Activated CD4-positive, alpha-beta memory T cell treated with anti-CD3 and anti-CD28 coated beads for 36 hours (primary cell): Measurements from ENCODE around the gene TMEM92. TPM values are rescaled to one million over a fixed set of nuclear protein-coding genes. Genes with fewer than 3 reads are reported as not detected.

ENCODE experiments used
- CTCF ChIA-PET: fragments of 350-600 bp; sonication (Branson Sonifier 250); formaldehyde crosslinking; loops from one replicate; lab custom pipeline; 2021; ENCODE audit warnings: antibody characterized with exemption, inconsistent platforms; lab: Charles Lee
- POLR2A ChIA-PET: fragments of 350-600 bp; sonication (Branson Sonifier 250); formaldehyde crosslinking; loops from one replicate; lab custom pipeline; 2021; ENCODE audit warnings: antibody characterized with exemption; lab: Charles Lee
- DNase-seq: peaks from one replicate; pipeline ENCODE4 v3.0.0-alpha.2; 2020
- H3K27ac Mint-ChIP-seq: one replicate; pipeline ENCODE4 v1.8.0; 2021; ENCODE audit warnings: mixed read lengths
- H3K27me3 Mint-ChIP-seq: one replicate; pipeline ENCODE4 v1.8.0; 2021; ENCODE audit warnings: mixed read lengths
- H3K36me3 Mint-ChIP-seq: one replicate; pipeline ENCODE4 v1.8.0; 2021; ENCODE audit warnings: mixed read lengths
- H3K4me1 Mint-ChIP-seq: one replicate; pipeline ENCODE4 v1.8.0; 2021; ENCODE audit warnings: low read depth, mixed read lengths
- H3K4me3 Mint-ChIP-seq: one replicate; pipeline ENCODE4 v1.8.0; 2021; ENCODE audit warnings: mild to moderate bottlenecking, mixed read lengths
- H3K9me3 Mint-ChIP-seq: one replicate; pipeline ENCODE4 v1.8.0; 2021; ENCODE audit warnings: mixed read lengths
- intact Hi-C: fragments of 100-400 bp; cut with micrococcal nuclease; formaldehyde crosslinking; loops from one replicate; pipeline ENCODE4 v1.15.1; 2023
- total RNA-seq, 2 experiments: library from RNA; stranded (reverse); gene quantifications; one replicate each; pipeline ENCODE4 v1.2.3, GENCODE V29; 2021

TMEM92 gene
- total RNA-seq, 2 experiments from 2014 or later = 0.07 TPM; not detected in 1

GRCh38 chr17:50264263-50265113 is 9.8 kb upstream of the TMEM92 start:
- Mint-ChIP-seq H3K36me3 (no peaks in the 10 kb centered on the region), H3K4me1 (no peaks in the 10 kb centered on the region), H3K4me3 (no peak overlapping the region), H3K27me3 (peaks cover 4% of the 10 kb centered on the region), H3K9me3 (no peaks in the 10 kb centered on the region), H3K27ac (no peak overlapping the region)
- ChIA-PET POLR2A (no interaction called here), CTCF (no interaction called here)
- no peak for DNase-seq
- intact Hi-C loops = no loop called here

- POLR2A ChIA-PET = no interaction called here
- Mint-ChIP-seq H3K4me1 (no peaks in the 10 kb centered on the region), H3K36me3 (no peaks in the 10 kb centered on the region), H3K4me3 (no peak overlapping the region), H3K27ac (no peak overlapping the region), H3K27me3 (peaks cover 4% of the 10 kb centered on the region), H3K9me3 (no peaks in the 10 kb centered on the region)
- CTCF ChIA-PET = interaction anchor here (0.8 to 15.1 kb wide), 2 partner anchors 58 to 95 kb away, joined by 3 to 324 read pairs; partner anchors contain the start of gene COL1A1
- no peak for DNase-seq
- intact Hi-C loops = no loop called here
These were observed 9.1 kb upstream of the TMEM92 start for GRCh38 chr17:50265212-50265611.

GRCh38 chr17:50265690-50266315 is 8.5 kb upstream of the TMEM92 start:
- Mint-ChIP-seq H3K36me3 (no peaks in the 10 kb centered on the region), H3K27ac (no peak overlapping the region), H3K27me3 (peaks cover 4% of the 10 kb centered on the region), H3K9me3 (no peaks in the 10 kb centered on the region), H3K4me1 (no peaks in the 10 kb centered on the region), H3K4me3 (no peak overlapping the region)
- CTCF ChIA-PET = interaction anchor here (0.8 to 15.1 kb wide), 3 partner anchors 58 to 104 kb away, joined by 3 to 324 read pairs (median 4); partner anchors contain the start of gene COL1A1
- intact Hi-C loops = no loop called here
- no peak for DNase-seq
- POLR2A ChIA-PET = no interaction called here

- Mint-ChIP-seq H3K27me3 (peaks cover 4% of the 10 kb centered on the region), H3K9me3 (no peaks in the 10 kb centered on the region), H3K4me3 (no peak overlapping the region), H3K4me1 (no peaks in the 10 kb centered on the region), H3K27ac (no peak overlapping the region), H3K36me3 (no peaks in the 10 kb centered on the region)
- ChIA-PET POLR2A (interaction anchor here (0.5 kb wide), 1 partner anchor 398 kb away, joined by 3 read pairs; no protein-coding TSS in a partner anchor), CTCF (interaction anchor here (1.1 to 15.1 kb wide), 3 partner anchors 27 to 105 kb away, joined by 4 to 324 read pairs (median 164); partner anchors contain the start of gene COL1A1)
- intact Hi-C loops = no loop called here
- DNase-seq = peak; percentile 8
These were observed 7.7 kb upstream of the TMEM92 start for GRCh38 chr17:50266384-50267073.

- POLR2A ChIA-PET = interaction anchor here (0.5 kb wide), 1 partner anchor 397 kb away, joined by 3 read pairs; no protein-coding TSS in a partner anchor
- H3K36me3 Mint-ChIP-seq = no peaks in the 10 kb centered on the region
- intact Hi-C loops = no loop called here
- no peaks in the 10 kb centered on the region for H3K9me3 Mint-ChIP-seq
- H3K27ac Mint-ChIP-seq = no peak overlapping the region
- H3K4me1 Mint-ChIP-seq = no peaks in the 10 kb centered on the region
- CTCF ChIA-PET = interaction anchor here (0.9 to 15.1 kb wide), 6 partner anchors 11 to 104 kb away, joined by 3 to 324 read pairs (median 5); partner anchors contain the start of gene COL1A1
- DNase-seq = peak; percentile 3
- no peak overlapping the region for H3K4me3 Mint-ChIP-seq
- H3K27me3 Mint-ChIP-seq = peaks cover 4% of the 10 kb centered on the region
These were observed 7.0 kb upstream of the TMEM92 start for GRCh38 chr17:50267074-50267841.

GRCh38 chr17:50268026-50268425 is 6.2 kb upstream of the TMEM92 start:
- no peaks in the 10 kb centered on the region for H3K36me3 Mint-ChIP-seq
- no peak overlapping the region for H3K27ac Mint-ChIP-seq
- intact Hi-C loops = no loop called here
- no peak overlapping the region for H3K4me3 Mint-ChIP-seq
- ChIA-PET CTCF (interaction anchor here (0.9 to 15.1 kb wide), 7 partner anchors 10 to 174 kb away, joined by 3 to 324 read pairs (median 6); partner anchors contain the start of gene COL1A1), POLR2A (no interaction called here)
- DNase-seq = no peak
- H3K27me3 Mint-ChIP-seq = peaks cover 4% of the 10 kb centered on the region
- no peaks in the 10 kb centered on the region for H3K9me3 Mint-ChIP-seq
- peaks cover 5% of the 10 kb centered on the region for H3K4me1 Mint-ChIP-seq

- intact Hi-C loops = no loop called here
- H3K4me1 Mint-ChIP-seq = peaks cover 5% of the 10 kb centered on the region
These were observed 5.5 kb upstream of the TMEM92 start for GRCh38 chr17:50268743-50269275.

GRCh38 chr17:50269477-50270434 is 4.5 kb upstream of the TMEM92 start:
- ChIA-PET POLR2A (no interaction called here), CTCF (interaction anchor here (0.6 to 15.1 kb wide), 9 partner anchors 10 to 100 kb away, joined by 3 to 324 read pairs (median 6); partner anchors contain the start of gene COL1A1)
- Mint-ChIP-seq H3K9me3 (no peaks in the 10 kb centered on the region), H3K4me3 (no peak overlapping the region), H3K27me3 (peaks cover 15% of the 10 kb centered on the region), H3K4me1 (peaks cover 5% of the 10 kb centered on the region), H3K36me3 (no peaks in the 10 kb centered on the region), H3K27ac (no peak overlapping the region)
- DNase-seq = peak; percentile 79
- intact Hi-C loops = loop anchor here (1.0 to 5.0 kb wide), 3 partner anchors 63 to 177 kb away; no protein-coding TSS in a partner anchor

More at GRCh38 chr17:50268743-50269275, 5.5 kb upstream of the TMEM92 start:
- ChIA-PET CTCF (interaction anchor here (1.0 to 15.1 kb wide), 8 partner anchors 11 to 175 kb away, joined by 3 to 324 read pairs (median 6); partner anchors contain the start of gene COL1A1), POLR2A (no interaction called here)
- H3K36me3 Mint-ChIP-seq = no peaks in the 10 kb centered on the region
- H3K27me3 Mint-ChIP-seq = peaks cover 7% of the 10 kb centered on the region
- H3K4me3 Mint-ChIP-seq = no peak overlapping the region
- no peak overlapping the region for H3K27ac Mint-ChIP-seq
- H3K9me3 Mint-ChIP-seq = no peaks in the 10 kb centered on the region
- DNase-seq = peak; percentile 3

GRCh38 chr17:50270435-50271362 is 3.6 kb upstream of the TMEM92 start:
- POLR2A ChIA-PET = no interaction called here
- Mint-ChIP-seq H3K4me3 (no peak overlapping the region), H3K27ac (no peak overlapping the region), H3K36me3 (no peaks in the 10 kb centered on the region), H3K27me3 (peaks cover 21% of the 10 kb centered on the region), H3K4me1 (peaks cover 5% of the 10 kb centered on the region), H3K9me3 (no peaks in the 10 kb centered on the region)
- intact Hi-C loops = loop anchor here (1.0 to 5.0 kb wide), 3 partner anchors 62 to 178 kb away; no protein-coding TSS in a partner anchor
- DNase-seq = peak; percentile 7
- CTCF ChIA-PET = interaction anchor here (0.9 to 15.1 kb wide), 10 partner anchors 9 to 160 kb away, joined by 3 to 324 read pairs (median 8); partner anchors contain the start of gene COL1A1
